ENCODE data around the gene DIO1. TPM values are rescaled to one million over a fixed set of nuclear protein-coding genes. Genes with fewer than 3 reads are reported as not detected.

Gene DIO1
- total RNA-seq, 1 experiment from 2014 or later = not detected

DNA sequence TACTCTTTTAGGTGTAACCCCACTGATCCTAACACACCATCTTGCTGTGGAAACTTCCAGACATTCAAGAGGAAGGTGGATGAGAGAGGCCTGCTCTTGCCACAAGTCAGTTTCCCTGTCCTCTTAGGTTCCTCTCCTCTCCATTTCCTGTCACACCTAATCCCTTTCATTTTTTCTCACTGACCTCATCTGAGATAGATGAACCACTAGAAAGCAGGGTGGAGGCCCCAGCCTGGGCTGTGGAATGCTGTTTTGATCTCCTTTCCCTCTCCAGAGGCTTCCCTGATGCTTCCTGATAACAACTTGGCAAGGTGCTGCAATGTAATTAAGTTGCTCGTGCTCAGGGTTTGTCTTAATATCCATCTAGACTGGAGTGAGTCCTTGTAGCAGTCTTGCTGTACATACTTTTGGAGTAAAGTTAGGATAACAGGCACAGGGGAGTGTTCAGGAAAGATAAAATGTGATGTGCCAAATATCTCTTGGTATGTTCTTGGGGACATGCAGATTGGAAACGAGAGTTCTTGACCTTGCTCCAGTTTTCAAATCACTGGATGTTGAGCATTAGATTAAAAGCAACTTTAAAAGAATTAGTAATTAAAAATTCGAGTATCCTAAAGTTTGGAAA, 63.3 kb downstream of the DIO1 start:
- H4K20me1 ChIP-seq (ENCODE audit: insufficient read depth, low read depth, low read length) = no peaks in the 10 kb centered on the region
- H3K27ac ChIP-seq (ENCODE audit: low read length) = no peak overlapping the region
- H3K9ac ChIP-seq (ENCODE audit: low read length) = no peak overlapping the region
- peaks cover 33% of the 10 kb centered on the region for H3K79me2 ChIP-seq (ENCODE audit: low read length)
- peaks cover 57% of the 10 kb centered on the region for H3K36me3 ChIP-seq (ENCODE audit: insufficient read depth, low read length)
- no peak overlapping the region for H3K4me3 ChIP-seq (ENCODE audit: low read length)
- no peak overlapping the region for H2AFZ ChIP-seq (ENCODE audit: low read length)
- H3K27me3 ChIP-seq (ENCODE audit: low read length) = no peaks in the 10 kb centered on the region
- peaks cover 13% of the 10 kb centered on the region for H3K4me1 ChIP-seq (ENCODE audit: low read length)
- H3K9me2 ChIP-seq (replicated peaks; ENCODE audit: insufficient read depth, low read length) = no peaks in the 10 kb centered on the region
- no peak for DNase-seq
- H3K9me3 ChIP-seq (ENCODE audit: low read length) = no peaks in the 10 kb centered on the region
- no peak overlapping the region for H3K4me2 ChIP-seq (ENCODE audit: low read depth, low read length, poor library complexity, severe bottlenecking)

DNA sequence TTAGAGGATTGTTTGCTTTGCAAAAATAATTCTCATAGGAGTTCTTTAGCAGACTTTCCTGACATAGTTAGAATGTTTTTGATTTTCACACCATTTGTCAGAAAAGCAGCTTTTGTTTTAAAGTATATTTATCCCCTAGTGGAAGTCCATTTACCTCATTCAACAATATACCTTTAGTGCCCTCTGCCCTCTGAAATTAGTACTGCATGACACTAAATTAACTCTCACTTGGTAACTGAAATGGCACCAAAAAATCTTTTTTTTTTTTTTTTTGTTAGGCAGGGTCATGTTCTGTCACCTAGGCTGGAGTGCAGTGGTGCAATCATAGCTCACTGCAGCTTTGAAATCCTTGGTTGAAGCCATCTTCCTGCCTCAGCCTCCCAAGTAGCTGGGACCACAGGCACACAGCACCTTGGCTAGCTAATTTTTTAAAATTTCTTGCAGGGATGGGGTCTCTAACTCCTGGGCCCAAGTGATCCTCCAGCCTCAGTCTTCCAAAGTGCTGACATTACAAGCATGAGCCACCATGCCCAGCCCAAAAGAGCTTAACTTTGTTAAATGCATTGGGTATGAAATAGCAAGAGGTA, 65.8 kb downstream of the DIO1 start:
- peak; percentile 83 for DNase-seq
- Histone ChIP-seq H3K79me2 (ENCODE audit: low read length) (peaks cover 17% of the 10 kb centered on the region), H3K9ac (ENCODE audit: low read length) (no peak overlapping the region), H3K27ac (ENCODE audit: low read length) (no peak overlapping the region), H3K9me2 (replicated peaks; ENCODE audit: insufficient read depth, low read length) (no peaks in the 10 kb centered on the region), H3K36me3 (ENCODE audit: insufficient read depth, low read length) (peaks cover 62% of the 10 kb centered on the region), H4K20me1 (ENCODE audit: insufficient read depth, low read depth, low read length) (no peaks in the 10 kb centered on the region), H3K27me3 (ENCODE audit: low read length) (no peaks in the 10 kb centered on the region), H3K9me3 (ENCODE audit: low read length) (no peaks in the 10 kb centered on the region), H3K4me3 (ENCODE audit: low read length) (no peak overlapping the region), H3K4me2 (ENCODE audit: low read depth, low read length, poor library complexity, severe bottlenecking) (no peak overlapping the region), H3K4me1 (ENCODE audit: low read length) (peaks cover 25% of the 10 kb centered on the region), H2AFZ (ENCODE audit: low read length) (no peak overlapping the region)

Other genes starting within 250 kb of the DIO1 start
- not detected in 2 replicates for gene GLIS1, start 155.0 kb upstream of the DIO1 start, total RNA-seq (2014; rRNA removed; shearing (Covaris generic); ENCODE audit: low replicate concordance)
- gene NDC1, start 55.9 kb upstream of the DIO1 start, total RNA-seq (2014; rRNA removed; shearing (Covaris generic); ENCODE audit: low replicate concordance) = 36.7 and 130 TPM in 2 replicates
- gene YIPF1, start 4.4 kb upstream of the DIO1 start, total RNA-seq (2014; rRNA removed; shearing (Covaris generic); ENCODE audit: low replicate concordance) = 46.5 and 87.4 TPM in 2 replicates
- gene IFT25, start 51.5 kb downstream of the DIO1 start, total RNA-seq (2014; rRNA removed; shearing (Covaris generic); ENCODE audit: low replicate concordance) = 79.3 and 102 TPM in 2 replicates
- gene LRRC42, start 52.2 kb downstream of the DIO1 start, total RNA-seq (2014; rRNA removed; shearing (Covaris generic); ENCODE audit: low replicate concordance) = 37.7 and 50.1 TPM in 2 replicates
- gene LDLRAD1, start 124.0 kb downstream of the DIO1 start, total RNA-seq (2014; rRNA removed; shearing (Covaris generic); ENCODE audit: low replicate concordance) = not detected in 2 replicates
- gene TMEM59, start 159.0 kb downstream of the DIO1 start, total RNA-seq (2014; rRNA removed; shearing (Covaris generic); ENCODE audit: low replicate concordance) = 168 and 261 TPM in 2 replicates
- gene TCEANC2, start 159.4 kb downstream of the DIO1 start, total RNA-seq (2014; rRNA removed; shearing (Covaris generic); ENCODE audit: low replicate concordance) = 5.3 and 10.6 TPM in 2 replicates

Data from Karpas-422 (cell line).